ENCODE results near the gene DDX4. TPM values are rescaled to one million over a fixed set of nuclear protein-coding genes. Genes with fewer than 3 reads are reported as not detected.
A peak's percentile ranks its signal among the peaks of the same experiment; 100 is the strongest.

Gene DDX4
- total and polyA plus RNA-seq, 8 donors = 0.04 to 0.48 (median 0.11) TPM; not detected in 3

- TF ChIP-seq CTCF (IDR thresholded peaks at IDR 0.05) = no peak
- no peaks in the 10 kb centered on the region for H3K9me3 ChIP-seq
- intact Hi-C loops (cut with DNase I) = no loop called here
- H3K4me3 ChIP-seq = no peak overlapping the region
- no peaks in the 10 kb centered on the region for H3K4me1 ChIP-seq
- no peak overlapping the region for H3K27ac ChIP-seq
- DNase-seq (no peak), ATAC-seq (no peak)
- no peaks in the 10 kb centered on the region for H3K36me3 ChIP-seq
- H3K27me3 ChIP-seq = no peaks in the 10 kb centered on the region
Observed at GRCh38 chr5:55731848-55732247, 6.0 kb upstream of the DDX4 start.

- no peak for TF ChIP-seq CTCF (IDR thresholded peaks at IDR 0.05)
- intact Hi-C loops (cut with DNase I) = no loop called here
- H3K27ac ChIP-seq = no peak overlapping the region
- no peaks in the 10 kb centered on the region for H3K4me1 ChIP-seq
- no peaks in the 10 kb centered on the region for H3K9me3 ChIP-seq
- no peak overlapping the region for H3K4me3 ChIP-seq
- no peak for DNase-seq
- H3K36me3 ChIP-seq = no peaks in the 10 kb centered on the region
- H3K27me3 ChIP-seq = no peaks in the 10 kb centered on the region
- peak; percentile 29 for ATAC-seq
Observed at GRCh38 chr5:55732585-55732984, 5.3 kb upstream of the DDX4 start.

GRCh38 chr5:55734658-55735057 lies 3.2 kb upstream of the DDX4 start:
- DNase-seq (no peak), ATAC-seq (no peak)
- no peak for TF ChIP-seq CTCF (IDR thresholded peaks at IDR 0.05)
- Histone ChIP-seq H3K4me1 (no peaks in the 10 kb centered on the region), H3K27me3 (no peaks in the 10 kb centered on the region), H3K36me3 (no peaks in the 10 kb centered on the region), H3K27ac (no peak overlapping the region), H3K9me3 (no peaks in the 10 kb centered on the region), H3K4me3 (no peak overlapping the region)
- intact Hi-C loops (cut with DNase I) = no loop called here

- no peak for DNase-seq
- no peak overlapping the region for H3K27ac ChIP-seq
- TF ChIP-seq CTCF (IDR thresholded peaks at IDR 0.05) = no peak
- H3K9me3 ChIP-seq = no peaks in the 10 kb centered on the region
- intact Hi-C loops (cut with DNase I) = no loop called here
- no peaks in the 10 kb centered on the region for H3K4me1 ChIP-seq
- no peaks in the 10 kb centered on the region for H3K36me3 ChIP-seq
- no peaks in the 10 kb centered on the region for H3K27me3 ChIP-seq
- no peak for ATAC-seq
- H3K4me3 ChIP-seq = no peak overlapping the region
Observed at GRCh38 chr5:55742778-55743177, 4.9 kb downstream of the DDX4 start.

- intact Hi-C loops (cut with DNase I) = no loop called here
- no peaks in the 10 kb centered on the region for H3K9me3 ChIP-seq
- H3K27me3 ChIP-seq = no peaks in the 10 kb centered on the region
- ATAC-seq (no peak), DNase-seq (no peak)
- no peaks in the 10 kb centered on the region for H3K4me1 ChIP-seq
- H3K4me3 ChIP-seq = no peak overlapping the region
- no peak for TF ChIP-seq CTCF (IDR thresholded peaks at IDR 0.05)
- no peak overlapping the region for H3K27ac ChIP-seq
- H3K36me3 ChIP-seq = no peaks in the 10 kb centered on the region
Observed at GRCh38 chr5:55747778-55748318, 10.0 kb downstream of the DDX4 start.
